Lung (tissue), 12 donors: ENCODE measurements around the gene ATP7B. TPM values are rescaled to one million over a fixed set of nuclear protein-coding genes. Genes with fewer than 3 reads are reported as not detected.

Experiments
- ATAC-seq: fragments of 200-7000 bp; cut with Tn5 transposase; one replicate; pipeline ENCODE4 v1.9.1; 2020; ENCODE audit warnings: moderate number of reproducible peaks; ENCODE audit not compliant: insufficient read depth, low FRiP score
- DNase-seq, 3 donors: peaks; one replicate each; pipeline ENCODE4 v3.0.0-alpha.2; 2013 to 2017
- H3K27ac ChIP-seq, 2 donors: one replicate each; pipeline ENCODE4 v1.5.1; 2013; ENCODE audit warnings: mild to moderate bottlenecking in 2 of 2, moderate library complexity in 2 of 2, control low read depth in 1 of 2, inconsistent platforms in 1 of 2, low read depth in 1 of 2, low read length in 1 of 2
- H3K27me3 ChIP-seq, 3 donors: one replicate each; pipeline ENCODE4 v1.5.1; 2013; ENCODE audit warnings: low read length in 2 of 3; ENCODE audit not compliant: control insufficient read depth in 3 of 3, insufficient read depth in 3 of 3
- H3K36me3 ChIP-seq, 4 donors: one replicate each; pipeline ENCODE4 v1.5.1; 2013; ENCODE audit warnings: low read length in 4 of 4, mild to moderate bottlenecking in 1 of 4, moderate library complexity in 1 of 4; ENCODE audit not compliant: control insufficient read depth in 4 of 4, insufficient read depth in 4 of 4
- H3K4me1 ChIP-seq, 5 donors: one replicate each; pipeline ENCODE4 v1.5.1; 2013; ENCODE audit warnings: low read length in 5 of 5, mild to moderate bottlenecking in 2 of 5, moderate library complexity in 1 of 5; ENCODE audit not compliant: control insufficient read depth in 5 of 5, insufficient read depth in 5 of 5
- H3K4me3 ChIP-seq: one replicate; pipeline ENCODE4 v1.5.1; 2013; ENCODE audit warnings: mild to moderate bottlenecking, control low read depth, moderate library complexity
- H3K9ac ChIP-seq, 2 donors: one replicate each; pipeline ENCODE4 v1.5.1; 2013; ENCODE audit warnings: low read length in 2 of 2, control low read depth in 1 of 2; ENCODE audit not compliant: insufficient read depth in 1 of 2
- H3K9me3 ChIP-seq, 4 donors: one replicate each; pipeline ENCODE4 v1.5.1; 2013; ENCODE audit warnings: low read length in 3 of 4, mild to moderate bottlenecking in 1 of 4, moderate library complexity in 1 of 4; ENCODE audit not compliant: control insufficient read depth in 4 of 4, insufficient read depth in 3 of 4
- WGBS, 2 donors: extraction: QIAGEN DNeasy Blood & Tissue Kit; methylation state at CpG; one replicate each; pipeline ENCODE4 v1.1.7; 2013; 5-methylcytosine and 5-hydroxymethylcytosine counted together
- polyA plus RNA-seq, 2 donors: library from polyadenylated mRNA; stranded (reverse); fragments of 200-250 nt; gene quantifications; one replicate each; pipeline ENCODE4 v1.2.1, GENCODE V29; 2013
- total RNA-seq, 2 donors: library from RNA; depleted of rRNA in 1 of 2; stranded (reverse); fragments of >200 nt in 1 of 2; gene quantifications; one replicate each; pipeline ENCODE4 v1.2.1, GENCODE V29; 2014 to 2021
- TF ChIP-seq, protein P1 (sequence below): IDR thresholded peaks from 2 replicates; pipeline ENCODE4 v1.5.1; 2012; ENCODE audit warnings: mild to moderate bottlenecking; ENCODE audit errors: control extremely low read depth, extremely low read depth
- donor health status: control.
- donor health status: control.
- donor health status: Bipolar disorder and iron deficiency.
- donor health status: healthy.
- donor health status: DM: yes; HTN: yes; CAD: no.

The ATP7B gene
- total and polyA plus RNA-seq, 4 donors = 1.4 to 10.2 (median 4.4) TPM

DNA sequence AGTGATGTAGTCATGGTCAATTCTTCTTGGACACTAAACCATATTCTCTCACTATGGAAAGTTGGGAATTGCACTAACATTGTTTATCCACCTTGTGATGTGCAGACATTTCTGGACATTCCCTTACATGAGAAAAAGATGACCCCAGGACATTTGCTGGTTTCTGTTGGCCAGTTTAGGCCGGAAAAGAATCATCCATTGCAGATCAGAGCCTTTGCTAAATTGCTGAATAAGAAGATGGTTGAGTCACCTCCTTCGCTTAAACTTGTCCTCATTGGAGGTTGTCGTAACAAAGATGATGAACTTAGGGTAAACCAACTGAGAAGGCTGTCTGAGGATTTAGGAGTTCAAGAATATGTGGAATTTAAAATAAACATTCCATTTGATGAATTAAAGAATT, 13.2 kb upstream of the ATP7B start, which contains the start of gene UTP14C:
Gene UTP14C, plus strand, starts transcription at position 211 of the 400 bp plus-strand sequence. CDS start 4,114 bp downstream, outside the sequence.
- DNase-seq = no peak
- Histone ChIP-seq H3K4me3 (no peak within 1 kb of the TSS), H3K9me3 (peaks cover 0 to 5% (median 0%) of the 10 kb centered on the region in 4 donors), H3K36me3 (peaks cover 20 to 57% (median 34%) of the 10 kb centered on the region in 4 donors), H3K27ac (no peak within 1 kb of the TSS), H3K9ac (no peak within 1 kb of the TSS), H3K4me1 (peaks cover 0 to 8% (median 0%) of the 10 kb centered on the region in 5 donors), H3K27me3 (no peaks in the 10 kb centered on the region)
- ATAC-seq = no peak
- TF ChIP-seq, protein P1, sequence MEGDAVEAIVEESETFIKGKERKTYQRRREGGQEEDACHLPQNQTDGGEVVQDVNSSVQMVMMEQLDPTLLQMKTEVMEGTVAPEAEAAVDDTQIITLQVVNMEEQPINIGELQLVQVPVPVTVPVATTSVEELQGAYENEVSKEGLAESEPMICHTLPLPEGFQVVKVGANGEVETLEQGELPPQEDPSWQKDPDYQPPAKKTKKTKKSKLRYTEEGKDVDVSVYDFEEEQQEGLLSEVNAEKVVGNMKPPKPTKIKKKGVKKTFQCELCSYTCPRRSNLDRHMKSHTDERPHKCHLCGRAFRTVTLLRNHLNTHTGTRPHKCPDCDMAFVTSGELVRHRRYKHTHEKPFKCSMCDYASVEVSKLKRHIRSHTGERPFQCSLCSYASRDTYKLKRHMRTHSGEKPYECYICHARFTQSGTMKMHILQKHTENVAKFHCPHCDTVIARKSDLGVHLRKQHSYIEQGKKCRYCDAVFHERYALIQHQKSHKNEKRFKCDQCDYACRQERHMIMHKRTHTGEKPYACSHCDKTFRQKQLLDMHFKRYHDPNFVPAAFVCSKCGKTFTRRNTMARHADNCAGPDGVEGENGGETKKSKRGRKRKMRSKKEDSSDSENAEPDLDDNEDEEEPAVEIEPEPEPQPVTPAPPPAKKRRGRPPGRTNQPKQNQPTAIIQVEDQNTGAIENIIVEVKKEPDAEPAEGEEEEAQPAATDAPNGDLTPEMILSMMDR = no peak
- 95 to 97% methylated on average over 3 of the region's 3 CpGs for WGBS, 2 donors

DNA sequence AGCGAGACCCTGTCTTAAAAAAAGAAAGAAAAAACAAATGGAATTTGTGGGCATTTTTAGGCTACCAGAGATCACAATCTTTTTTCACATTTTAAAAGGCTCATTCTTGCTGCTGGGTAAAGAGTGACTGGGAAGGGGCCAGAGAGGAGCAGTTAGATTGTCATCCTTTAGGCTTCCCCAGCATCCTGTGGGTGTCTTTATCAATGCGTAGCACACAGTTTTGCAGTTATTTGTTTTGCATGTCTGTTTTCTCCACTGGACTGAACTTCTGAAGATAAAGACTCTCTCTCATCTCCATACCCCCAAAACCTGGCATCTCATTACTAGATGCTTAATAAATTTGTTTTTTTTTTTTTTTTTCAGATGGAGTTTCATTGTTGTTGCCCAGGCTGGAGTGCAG, 11.1 kb upstream of the ATP7B start:
- TF ChIP-seq, protein P1 = no peak
- Histone ChIP-seq H3K36me3 (peaks cover 17 to 41% (median 25%) of the 10 kb centered on the region in 4 donors), H3K27ac (no peak overlapping the region), H3K27me3 (no peaks in the 10 kb centered on the region), H3K9ac (no peak overlapping the region), H3K4me1 (peaks cover 0 to 8% (median 0%) of the 10 kb centered on the region in 5 donors), H3K9me3 (peaks cover 0 to 4% (median 0%) of the 10 kb centered on the region in 4 donors), H3K4me3 (no peak overlapping the region)
- ATAC-seq = no peak
- DNase-seq = no peak
- WGBS, 2 donors = 98 to 100% methylated on average over 2 of the region's 2 CpGs

DNA sequence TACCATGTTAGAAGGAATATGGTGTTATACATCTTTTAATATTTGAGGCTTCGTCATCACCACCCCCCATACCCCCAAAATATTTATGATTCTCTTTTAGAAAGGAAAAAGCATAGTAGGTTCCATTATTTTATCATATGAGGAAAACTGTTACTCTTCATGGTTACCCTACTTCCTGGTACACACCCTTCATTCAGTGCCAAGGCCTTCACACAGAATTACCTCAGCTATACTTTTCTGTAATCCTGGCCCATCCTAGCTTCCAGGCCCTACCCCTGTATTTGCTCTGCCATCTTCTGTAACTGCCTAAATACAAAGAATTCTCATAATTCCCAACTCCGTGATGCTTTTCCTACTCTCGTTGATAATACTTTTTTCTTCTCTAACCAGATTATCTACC, 8.9 kb upstream of the ATP7B start:
- TF ChIP-seq, protein P1 = no peak
- 96 to 98% methylated on average over 3 of the region's 3 CpGs for WGBS, 2 donors
- Histone ChIP-seq H3K36me3 (peaks cover 10 to 24% (median 16%) of the 10 kb centered on the region in 4 donors), H3K4me1 (no peaks in the 10 kb centered on the region), H3K9me3 (no peaks in the 10 kb centered on the region), H3K9ac (no peak overlapping the region), H3K27me3 (no peaks in the 10 kb centered on the region), H3K4me3 (no peak overlapping the region), H3K27ac (no peak overlapping the region)
- DNase-seq (no peak), ATAC-seq (no peak)

DNA sequence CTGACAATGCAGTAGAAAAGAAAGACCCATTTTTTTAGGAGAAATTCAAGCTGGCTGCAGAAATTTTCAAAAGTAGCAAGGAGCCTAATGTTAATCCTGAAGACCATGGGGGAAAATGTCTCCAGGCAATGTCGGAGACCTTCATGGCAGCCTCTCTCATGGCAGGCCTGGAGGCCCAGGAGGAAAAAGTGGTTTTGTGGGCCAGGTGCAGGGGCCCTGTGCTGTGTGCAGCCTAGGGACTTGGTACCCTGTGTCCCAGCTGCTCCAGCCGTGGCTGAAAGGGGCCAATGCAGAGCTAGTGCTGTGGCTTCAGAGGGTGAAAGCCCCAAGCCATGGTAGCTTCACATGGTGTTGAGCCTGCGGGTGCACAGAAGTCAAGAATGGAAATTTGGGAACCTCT, 5.0 kb upstream of the ATP7B start:
- Histone ChIP-seq H3K9ac (no peak overlapping the region), H3K36me3 (peaks cover 4 to 21% (median 5%) of the 10 kb centered on the region in 4 donors), H3K9me3 (no peaks in the 10 kb centered on the region), H3K4me3 (no peak overlapping the region), H3K27ac (no peak overlapping the region), H3K27me3 (no peaks in the 10 kb centered on the region), H3K4me1 (peaks cover 0 to 10% (median 3%) of the 10 kb centered on the region in 5 donors)
- 97 to 98% methylated on average over 3 of the region's 3 CpGs for WGBS, 2 donors
- TF ChIP-seq, protein P1 = no peak
- no peak for ATAC-seq
- DNase-seq = no peak
